ENCODE measurements around the gene MBD3L4.
"Not testable (repeated sequence)": the region's sequence is repeated elsewhere in the genome, so short reads cannot be mapped to it uniquely, and the experiment has no call there.

MBD3L4 gene

GRCh38 chr19:7040079-7040478 is at the start of gene MBD3L4:
Gene MBD3L4 (minus strand): TSS chr19:7040179. CDS start chr19:7040144, 35 bp downstream.
- DNase-seq = not testable (repeated sequence)

- no peak for DNase-seq
Measured at GRCh38 chr19:7088999-7089398, 49.0 kb upstream of the MBD3L4 start.

- no peak for DNase-seq
Measured at GRCh38 chr19:7083076-7083956, 43.3 kb upstream of the MBD3L4 start.

- no peak for DNase-seq
Measured at GRCh38 chr19:7078008-7078407, 38.0 kb upstream of the MBD3L4 start.

GRCh38 chr19:7076151-7076550 is 36.2 kb upstream of the MBD3L4 start:
- DNase-seq = no peak

- no peak for DNase-seq
Measured at GRCh38 chr19:7074705-7075282, 34.8 kb upstream of the MBD3L4 start.

- DNase-seq = no peak
Measured at GRCh38 chr19:7072541-7072940, 32.6 kb upstream of the MBD3L4 start.

GRCh38 chr19:7069904-7070226 is 29.9 kb upstream of the MBD3L4 start:
- no peak for DNase-seq

GRCh38 chr19:7069042-7069903 is 29.3 kb upstream of the MBD3L4 start, which contains the start of gene ZNF557:
Gene ZNF557 (plus strand): TSS chr19:7069703. CDS start chr19:7075075, 5,372 bp downstream.
- DNase-seq = peak; percentile 98 to 99

GRCh38 chr19:7068599-7068998 is 28.6 kb upstream of the MBD3L4 start:
- no peak for DNase-seq

GRCh38 chr19:7067716-7068115 is 27.7 kb upstream of the MBD3L4 start:
- DNase-seq = no peak

- DNase-seq = peak in 1 of 2 donors; percentile 15
Measured at GRCh38 chr19:7067122-7067521, 27.1 kb upstream of the MBD3L4 start.

GRCh38 chr19:7063764-7064418 is 23.9 kb upstream of the MBD3L4 start:
- DNase-seq = no peak

- DNase-seq = no peak
Measured at GRCh38 chr19:7063339-7063738, 23.4 kb upstream of the MBD3L4 start.

GRCh38 chr19:7059977-7060376 is 20.0 kb upstream of the MBD3L4 start:
- not testable (repeated sequence) for DNase-seq

GRCh38 chr19:7058576-7058975 is 18.6 kb upstream of the MBD3L4 start, which contains the start of gene MBD3L3:
Gene MBD3L3 (minus strand): TSS chr19:7058676. CDS start chr19:7058605, 71 bp downstream.
- not testable (repeated sequence) for DNase-seq

GRCh38 chr19:7056371-7056770 is 16.4 kb upstream of the MBD3L4 start:
- DNase-seq = not testable (repeated sequence)

- not testable (repeated sequence) for DNase-seq
Measured at GRCh38 chr19:7055679-7056078, 15.7 kb upstream of the MBD3L4 start.

- not testable (repeated sequence) for DNase-seq
Measured at GRCh38 chr19:7054635-7055368, 14.8 kb upstream of the MBD3L4 start.

- not testable (repeated sequence) for DNase-seq
Measured at GRCh38 chr19:7052896-7053295, 12.9 kb upstream of the MBD3L4 start.

- not testable (repeated sequence) for DNase-seq
Measured at GRCh38 chr19:7051421-7051820, 11.4 kb upstream of the MBD3L4 start.

GRCh38 chr19:7049021-7049420 is 9.0 kb upstream of the MBD3L4 start, which contains the start of gene MBD3L2:
Gene MBD3L2 (plus strand): TSS chr19:7049321. CDS start chr19:7049374, 53 bp downstream.
- DNase-seq = not testable (repeated sequence)

Data from stimulated activated CD4-positive, alpha-beta T cell treated with anti-CD3 and anti-CD28 coated beads, Interleukin-2, amount 100 ng/mL, for 24 hours (primary cell).